Stimulated activated CD8-positive, alpha-beta memory T cell treated with anti-CD3 and anti-CD28 coated beads, Interleukin-4, amount 100 ng/mL, for 24 hours (primary cell): Measurements from ENCODE around the gene CBL.

ENCODE experiments used
- DNase-seq: peaks from one replicate; pipeline ENCODE4 v3.0.0-alpha.2; 2020; ENCODE audit warnings: low read depth

The CBL gene

DNA sequence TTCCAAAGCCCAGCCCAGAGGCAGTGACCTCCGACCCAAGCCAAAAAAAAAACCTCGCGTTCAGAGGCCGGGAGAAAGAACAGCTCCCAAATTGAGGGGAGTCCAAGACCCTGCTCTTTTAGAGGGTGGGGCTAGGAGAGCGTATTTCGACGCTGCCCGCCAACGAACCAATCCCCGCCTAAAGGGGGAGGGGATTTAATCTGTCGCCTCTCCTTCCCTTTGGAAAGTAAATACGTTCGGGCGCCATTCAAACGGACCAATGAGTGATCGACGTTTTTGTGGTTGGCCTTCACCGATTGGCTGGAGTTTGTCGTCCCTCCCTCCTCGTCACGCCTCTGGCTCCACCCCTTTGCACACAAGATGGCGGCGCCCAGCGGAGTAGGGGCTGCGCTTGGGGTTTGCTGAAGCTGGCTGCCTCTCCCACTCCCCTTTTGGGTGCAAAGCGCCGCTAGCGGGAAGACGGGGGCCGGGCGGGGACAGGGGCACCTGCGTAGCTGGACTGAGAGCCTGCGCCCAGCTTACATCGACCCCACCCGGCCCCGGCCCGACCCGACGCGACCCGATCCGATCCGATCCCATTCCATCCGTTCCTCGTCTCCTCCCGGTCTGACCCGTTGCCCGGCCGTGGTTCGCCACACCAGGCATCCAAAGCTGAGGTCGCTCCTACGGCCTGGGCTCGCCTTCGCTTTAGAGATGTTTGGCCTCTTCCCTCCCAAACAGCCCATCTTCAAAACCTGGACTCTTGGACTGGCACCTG lies 128.2 kb downstream of the CBL start, which contains the start of gene RNF26:
Gene RNF26 (plus strand): TSS at position 354 of the 757 bp plus-strand sequence. CDS start 596 bp downstream, outside the sequence.
- peak; percentile 85 for DNase-seq

DNA sequence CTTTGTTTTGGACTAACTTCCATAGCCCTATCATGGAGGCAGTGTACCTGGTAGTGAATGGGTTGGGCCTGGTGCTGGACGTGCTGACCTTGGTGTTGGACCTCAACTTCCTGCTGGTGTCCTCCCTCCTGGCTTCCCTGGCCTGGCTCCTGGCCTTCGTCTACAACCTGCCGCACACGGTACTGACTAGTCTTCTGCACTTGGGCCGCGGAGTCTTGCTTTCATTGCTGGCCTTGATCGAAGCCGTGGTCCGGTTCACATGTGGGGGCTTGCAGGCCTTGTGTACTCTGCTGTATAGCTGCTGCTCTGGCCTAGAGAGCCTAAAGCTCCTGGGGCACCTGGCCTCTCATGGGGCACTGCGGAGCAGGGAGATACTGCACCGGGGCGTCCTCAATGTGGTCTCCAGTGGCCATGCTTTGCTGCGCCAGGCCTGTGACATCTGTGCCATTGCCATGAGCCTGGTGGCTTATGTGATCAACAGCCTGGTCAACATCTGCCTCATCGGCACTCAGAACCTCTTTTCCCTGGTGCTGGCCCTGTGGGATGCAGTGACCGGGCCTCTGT lies 129.0 kb downstream of the CBL start:
- DNase-seq: no peak

DNA sequence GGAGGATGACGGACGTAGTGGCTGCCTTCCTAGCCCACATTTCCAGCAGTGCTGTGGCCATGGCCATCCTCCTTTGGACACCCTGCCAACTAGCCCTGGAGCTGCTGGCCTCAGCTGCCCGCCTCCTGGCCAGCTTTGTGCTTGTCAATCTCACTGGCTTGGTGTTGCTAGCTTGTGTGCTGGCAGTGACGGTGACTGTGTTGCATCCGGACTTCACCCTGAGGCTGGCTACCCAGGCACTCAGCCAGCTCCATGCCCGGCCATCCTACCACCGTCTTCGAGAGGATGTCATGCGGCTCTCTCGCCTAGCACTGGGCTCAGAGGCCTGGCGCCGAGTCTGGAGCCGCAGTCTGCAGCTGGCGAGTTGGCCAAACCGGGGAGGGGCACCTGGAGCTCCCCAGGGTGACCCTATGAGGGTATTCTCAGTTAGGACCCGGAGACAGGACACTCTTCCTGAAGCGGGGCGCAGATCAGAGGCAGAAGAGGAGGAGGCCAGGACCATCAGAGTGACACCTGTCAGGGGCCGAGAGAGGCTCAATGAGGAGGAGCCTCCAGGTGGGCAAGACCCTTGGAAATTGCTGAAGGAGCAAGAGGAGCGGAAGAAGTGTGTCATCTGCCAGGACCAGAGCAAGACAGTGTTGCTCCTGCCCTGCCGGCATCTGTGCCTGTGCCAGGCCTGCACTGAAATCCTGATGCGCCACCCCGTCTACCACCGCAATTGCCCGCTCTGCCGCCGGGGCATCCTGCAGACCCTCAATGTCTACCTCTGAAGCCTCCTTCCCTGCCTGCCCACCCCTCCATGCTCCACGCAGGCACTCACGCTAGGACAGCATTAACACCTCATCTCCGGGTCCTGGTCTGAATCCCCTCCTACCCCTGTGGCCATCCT lies 129.8 kb downstream of the CBL start:
- DNase-seq: no peak

DNA sequence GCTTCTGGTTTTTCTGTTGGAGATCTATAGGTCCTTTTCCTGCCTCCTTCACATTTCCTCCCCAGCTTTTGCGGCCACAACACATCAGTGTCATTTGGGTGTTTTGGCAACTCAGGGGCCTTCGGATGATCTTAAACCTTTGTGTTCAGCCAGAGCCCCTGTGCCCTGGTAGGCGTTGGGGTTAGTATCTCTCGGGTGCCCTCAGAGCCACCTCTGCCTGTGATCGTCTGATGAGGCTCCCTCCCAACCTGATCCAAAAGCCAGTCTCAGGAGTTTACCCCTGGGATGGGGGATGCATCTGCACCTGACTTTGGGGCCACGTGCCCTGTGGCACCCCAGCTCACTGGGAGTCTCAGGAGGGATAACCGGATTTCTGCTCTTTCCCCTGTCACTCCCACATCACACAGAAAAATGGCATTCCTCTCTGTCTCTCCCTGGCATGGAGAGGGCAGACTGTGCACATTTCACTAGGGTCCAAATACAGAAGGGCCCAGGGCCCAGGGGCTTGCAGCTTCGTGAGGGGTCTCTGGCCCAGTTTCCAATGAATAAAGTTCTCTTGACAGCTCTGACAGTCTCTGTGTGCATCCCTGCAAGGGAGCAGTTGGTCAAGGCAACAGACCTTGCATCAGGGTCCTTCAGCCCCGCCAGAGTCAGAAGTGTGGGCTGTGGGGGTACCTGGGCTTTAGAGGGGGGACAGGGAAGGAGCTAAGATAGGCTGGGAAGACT lies 130.8 kb downstream of the CBL start:
- DNase-seq: no peak

DNA sequence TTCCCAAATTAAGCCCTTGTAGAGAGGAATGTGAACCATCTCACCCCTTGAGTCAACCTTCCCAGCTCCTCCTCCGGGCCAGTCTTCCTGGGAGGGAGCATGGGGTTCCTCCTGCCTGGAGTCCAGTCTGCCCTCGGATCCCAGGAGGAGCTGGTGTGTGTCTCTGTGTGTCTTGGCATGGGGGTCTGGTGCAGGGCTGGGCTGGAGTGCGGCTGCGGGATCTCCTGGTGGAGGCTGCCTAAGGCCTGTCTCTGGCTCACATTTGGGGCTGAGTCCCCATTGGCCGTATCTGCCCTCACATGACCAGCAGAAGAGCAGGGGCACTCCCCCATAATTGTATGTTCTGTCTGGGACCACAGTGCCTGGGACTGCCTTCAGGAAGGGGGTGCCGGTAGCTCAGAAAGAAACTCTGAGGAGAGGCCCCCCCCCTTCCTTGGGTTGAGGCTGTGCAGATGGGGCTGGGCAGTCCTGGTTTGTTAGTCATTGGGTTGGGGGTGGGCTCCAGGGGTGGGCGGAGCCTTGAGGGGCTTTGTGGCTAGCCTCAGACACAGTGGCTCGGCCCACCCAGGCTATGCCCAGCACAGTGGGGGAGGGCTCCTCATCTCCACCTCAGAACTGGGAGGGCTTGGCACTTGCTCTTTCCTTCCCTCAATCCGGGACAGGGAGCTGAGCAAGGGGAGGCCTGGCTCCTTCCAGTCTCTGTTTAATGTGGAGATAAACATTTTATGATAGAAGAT lies 131.6 kb downstream of the CBL start:
- no peak for DNase-seq

DNA sequence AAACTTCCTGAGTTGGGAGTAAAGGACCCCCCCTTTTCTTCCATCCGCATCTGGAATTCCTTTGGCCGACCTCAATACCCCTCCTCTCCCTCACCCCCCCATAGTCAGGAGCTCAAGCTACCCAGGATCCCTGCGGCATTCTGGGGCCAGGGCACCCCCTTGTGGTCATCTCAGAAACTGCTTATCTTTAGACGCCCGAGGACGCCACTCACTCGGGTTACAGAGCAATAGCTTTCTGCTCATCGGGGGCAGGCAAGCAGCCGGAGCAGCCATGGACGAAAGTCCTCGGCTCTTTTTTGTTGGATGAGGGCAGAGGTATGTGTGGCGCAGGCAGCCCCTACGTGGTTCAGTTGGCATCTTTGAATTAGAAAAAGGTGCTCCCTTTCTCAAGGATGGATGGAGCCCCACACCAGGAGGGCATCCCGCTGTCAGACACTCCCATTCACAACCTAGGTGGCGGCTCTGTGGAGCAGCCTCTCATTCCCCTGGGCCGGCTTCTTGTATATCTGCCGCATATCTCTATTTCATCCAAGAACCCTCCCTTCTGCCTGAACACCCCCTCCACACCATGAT lies 132.3 kb downstream of the CBL start:
- peak; percentile 47 for DNase-seq

DNA sequence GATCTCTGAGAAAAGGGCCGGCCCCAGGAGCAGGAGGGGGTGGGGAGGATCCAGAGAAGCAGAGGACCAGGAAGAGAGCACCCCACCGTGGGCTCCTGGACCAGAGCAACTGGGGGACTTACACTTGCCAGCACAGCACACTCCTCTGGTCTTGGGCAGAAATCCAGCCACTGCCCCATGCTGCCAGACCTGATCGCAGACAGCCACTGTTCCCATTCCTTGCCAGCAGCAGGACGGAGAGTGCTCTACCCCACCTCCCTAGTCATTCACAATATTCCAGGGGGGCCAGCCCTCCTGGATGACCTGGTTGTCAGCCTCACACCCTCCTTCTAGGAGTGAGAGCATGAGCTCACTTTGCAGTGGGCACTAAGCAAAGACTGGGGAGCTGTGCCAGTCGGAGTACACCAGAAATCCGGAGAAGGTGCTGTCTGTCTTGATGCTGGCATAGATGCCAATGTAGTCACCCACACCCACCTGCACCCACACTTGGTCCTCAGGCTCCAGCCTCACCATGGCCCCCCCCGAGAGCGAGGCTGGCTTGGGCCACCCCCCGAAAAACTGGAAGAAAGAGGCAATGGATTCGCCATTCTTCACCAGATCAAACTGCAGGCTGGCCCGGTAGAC lies 132.9 kb downstream of the CBL start:
- DNase-seq: no peak

DNA sequence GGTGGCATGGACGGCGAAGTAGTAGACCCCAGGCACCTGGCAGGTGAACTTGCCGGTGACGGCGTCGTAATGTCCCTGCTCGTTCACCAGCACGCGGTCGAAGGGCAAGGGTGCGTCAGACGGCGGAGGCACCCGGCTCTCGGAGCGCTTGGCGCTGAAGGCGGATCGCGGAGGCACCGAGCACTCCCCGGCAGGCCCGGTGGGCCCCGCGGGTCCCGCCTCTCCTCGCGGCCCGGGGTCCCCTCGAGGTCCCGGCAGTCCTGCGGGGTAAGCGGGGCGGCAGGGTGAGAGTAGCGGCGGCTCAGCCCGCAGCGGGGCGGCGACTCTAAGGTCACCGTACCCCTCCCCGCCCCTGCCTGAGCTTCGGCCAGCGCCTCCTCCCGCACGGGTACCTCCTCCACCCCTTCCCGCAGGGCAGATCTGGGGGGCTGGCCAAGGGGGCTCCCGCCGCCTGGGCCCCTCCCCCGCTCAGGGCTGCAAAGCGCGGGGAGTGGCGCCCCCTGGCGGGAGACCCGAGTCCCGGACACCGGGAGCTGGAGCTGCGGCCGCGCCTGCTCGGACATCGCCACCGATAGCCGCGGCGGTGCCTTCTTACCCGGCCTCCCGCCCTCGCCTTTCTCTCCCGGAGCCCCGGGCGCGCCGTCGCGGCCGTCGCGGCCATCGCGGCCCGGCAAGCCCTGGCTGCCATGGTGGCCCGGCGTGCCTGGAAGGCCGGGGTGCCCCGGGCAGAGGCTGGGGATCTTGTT lies 133.6 kb downstream of the CBL start:
- DNase-seq: no peak

DNA sequence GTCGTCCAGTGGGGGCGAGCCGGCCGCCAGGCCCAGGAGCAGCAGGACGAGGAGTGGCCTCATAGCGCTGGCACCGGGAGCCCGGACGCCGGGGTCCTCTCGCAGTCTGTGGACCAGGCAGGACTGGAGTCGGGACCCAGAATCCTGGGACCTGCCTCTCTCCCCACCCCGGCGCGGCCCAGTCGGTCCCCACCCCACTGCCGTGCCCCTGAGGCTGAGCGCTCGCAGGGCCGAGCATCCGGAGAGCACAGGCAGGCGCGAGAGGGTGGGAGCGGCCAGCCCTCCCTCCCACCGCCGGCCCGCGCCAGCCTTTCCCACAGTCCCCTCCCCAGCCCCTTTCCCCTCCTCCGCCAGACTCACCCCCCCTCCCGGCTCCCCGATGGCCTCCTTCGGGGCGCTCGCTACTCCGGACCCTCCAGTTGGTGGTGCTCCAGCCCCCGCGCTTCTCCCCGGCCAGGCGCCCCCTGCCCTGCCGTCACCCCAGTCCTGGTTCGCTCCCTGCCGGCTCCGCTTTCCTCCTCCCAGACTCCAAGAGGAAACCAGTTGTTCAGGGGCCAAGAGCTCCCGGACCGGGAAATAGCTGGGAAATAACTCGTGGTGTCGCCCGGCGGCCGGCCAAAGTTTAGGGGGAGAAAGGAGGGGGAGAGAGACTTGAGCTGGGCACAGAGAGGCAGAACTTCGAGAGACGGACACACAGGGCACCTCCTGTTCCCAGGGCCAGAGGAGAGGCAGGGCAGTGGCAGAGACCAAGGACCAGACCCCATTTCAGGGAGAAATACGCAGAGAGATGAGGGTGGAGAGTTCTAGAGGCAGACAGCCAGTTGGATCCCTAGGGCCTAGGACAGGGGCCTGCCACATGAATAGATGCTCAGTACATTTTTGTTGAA lies 134.4 kb downstream of the CBL start, which contains the start of gene C1QTNF5:
Gene C1QTNF5 (minus strand): TSS at position 549 of the 887 bp plus-strand sequence. CDS start 486 bp downstream, at position 63.
- DNase-seq: no peak

DNA sequence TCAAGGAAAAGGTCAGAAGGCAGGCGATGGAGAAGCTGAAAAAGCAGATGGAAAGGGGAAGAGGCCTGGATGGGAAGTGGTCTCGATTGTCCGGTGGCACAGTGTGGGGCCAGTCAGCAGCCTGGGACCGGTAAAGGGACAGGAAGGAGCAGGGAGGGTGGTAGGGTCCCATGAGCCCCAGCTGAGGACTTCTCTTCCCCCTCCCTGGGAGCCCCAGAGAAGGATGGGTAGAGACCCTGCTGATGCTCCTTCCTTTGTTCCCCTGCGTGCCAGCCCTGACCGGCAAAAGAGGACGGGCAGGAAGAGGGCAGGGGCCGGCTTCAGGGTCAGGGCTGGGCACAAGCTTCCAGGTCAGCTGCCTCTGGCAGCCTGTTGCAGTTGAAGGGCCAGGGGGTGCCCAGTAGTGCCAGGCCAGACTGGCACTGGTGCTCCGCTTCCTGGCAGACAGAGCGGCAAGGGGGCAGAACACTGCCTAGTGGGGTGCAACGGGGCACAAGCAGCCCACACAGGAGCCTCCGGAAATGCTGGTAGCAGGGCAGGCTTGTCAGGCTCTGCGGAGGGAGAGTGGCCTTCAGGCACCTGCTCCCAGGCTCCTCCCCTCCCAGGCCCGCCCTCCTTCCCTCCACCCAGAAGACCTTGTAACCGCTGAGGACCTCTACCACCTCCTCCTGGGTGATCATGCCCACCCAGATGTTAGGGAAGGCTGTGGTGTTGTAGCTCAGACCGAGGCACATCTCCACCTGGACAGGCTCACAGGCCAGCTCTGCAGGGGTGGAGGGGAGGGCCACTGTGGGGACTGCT lies 135.3 kb downstream of the CBL start:
- DNase-seq: no peak

DNA sequence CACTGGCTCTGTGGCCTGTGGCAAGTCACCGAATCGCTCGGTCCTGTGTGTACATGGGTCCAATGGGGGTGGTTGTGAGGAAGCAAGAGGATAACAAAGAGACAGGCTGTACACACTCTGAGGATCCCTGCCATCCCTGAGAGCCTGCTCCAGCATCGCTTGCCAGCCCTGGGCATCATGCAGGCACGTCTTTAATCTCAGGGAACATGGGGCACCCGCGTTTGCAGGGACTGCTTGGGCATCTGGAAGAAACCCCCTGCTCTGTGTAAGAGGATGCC lies 135.8 kb downstream of the CBL start:
- DNase-seq: no peak

DNA sequence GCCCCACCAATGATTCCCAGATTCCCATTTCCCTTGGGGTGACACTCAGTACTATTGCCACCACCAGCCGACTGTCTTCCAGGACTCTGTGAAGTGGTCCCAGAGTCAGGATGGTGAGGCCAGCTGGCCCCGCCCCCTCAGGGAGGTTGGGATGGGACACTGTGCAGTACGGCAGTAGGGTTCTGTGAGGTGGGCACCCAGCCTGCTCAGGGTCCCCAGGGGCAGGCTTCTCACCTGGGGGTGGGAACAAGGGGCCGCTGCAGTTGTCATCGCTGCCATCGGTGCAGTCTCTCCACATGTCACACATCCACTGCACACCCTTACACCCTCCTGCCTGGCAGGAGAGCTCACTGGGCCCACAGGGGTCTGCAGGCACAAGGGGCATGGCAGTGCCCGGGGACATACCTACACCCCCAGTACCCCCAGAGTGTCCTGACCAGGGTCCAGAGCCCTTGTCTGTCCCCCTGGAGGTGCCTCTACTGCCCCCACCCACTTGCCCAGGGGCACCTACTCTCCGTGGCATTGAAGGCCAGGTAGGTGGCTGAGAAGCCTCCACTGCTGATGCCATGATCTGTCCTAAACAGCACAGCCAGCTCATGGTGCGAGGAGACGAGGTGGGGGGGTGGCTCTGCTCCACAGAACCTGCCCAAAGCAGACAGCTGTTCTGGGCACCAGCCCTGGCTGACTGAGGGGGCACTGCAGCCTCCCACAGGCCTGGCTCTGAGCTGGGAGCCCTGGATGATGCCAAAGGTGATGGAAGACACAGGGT lies 136.4 kb downstream of the CBL start:
- DNase-seq: no peak

DNA sequence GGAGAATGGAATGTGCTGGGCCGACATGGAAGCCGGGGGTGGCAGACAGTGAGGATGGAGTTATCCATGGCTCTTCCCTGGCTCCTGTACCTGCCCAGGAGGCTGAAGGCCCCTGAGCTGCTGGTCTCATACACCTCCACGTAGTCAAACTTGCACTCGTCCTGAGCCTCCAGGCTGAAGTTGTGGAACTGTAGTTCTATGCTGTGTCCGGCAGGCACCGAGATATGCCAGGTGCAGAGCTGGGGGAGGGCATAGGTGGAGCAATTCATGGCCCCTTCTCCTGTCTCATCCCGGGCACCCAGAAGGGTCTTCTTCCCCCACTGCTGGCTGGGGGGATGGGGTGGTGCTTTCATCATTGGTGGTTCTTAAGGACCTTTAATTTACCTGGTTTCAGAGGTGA lies 137.6 kb downstream of the CBL start:
- no peak for DNase-seq

DNA sequence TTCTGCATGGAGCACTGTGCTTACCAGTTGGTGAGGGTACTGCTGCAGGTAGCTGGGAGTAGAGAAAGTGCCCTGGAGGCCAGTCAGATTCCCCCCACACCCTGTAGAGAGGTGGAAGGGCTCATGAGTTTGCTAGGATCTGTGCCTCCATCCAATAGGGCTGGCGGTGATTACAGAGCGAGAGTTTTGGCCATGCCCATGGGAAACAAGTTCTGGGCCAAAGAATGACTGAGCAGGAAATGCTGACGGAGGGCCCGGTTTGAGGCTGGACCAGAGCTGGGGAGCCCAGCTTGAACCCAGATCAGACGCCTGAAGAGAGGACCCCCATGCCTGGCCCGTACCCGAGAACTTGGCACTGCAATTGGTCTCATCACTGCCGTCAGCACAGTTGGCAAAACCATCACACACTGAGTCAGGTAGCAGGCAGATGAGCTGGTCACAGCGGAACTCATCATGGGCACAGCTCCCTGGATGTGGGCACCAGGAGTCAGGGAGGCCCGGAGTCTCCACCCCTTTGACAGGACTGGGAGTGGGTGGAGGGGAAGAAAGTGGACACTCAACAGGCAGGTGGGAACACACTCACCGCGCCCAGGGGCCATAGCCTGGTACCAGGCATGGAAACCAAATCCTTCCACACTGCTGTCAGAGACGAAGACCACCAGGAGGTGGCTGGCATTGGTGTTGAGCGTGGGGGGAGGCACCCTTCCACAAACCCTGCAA lies 138.3 kb downstream of the CBL start:
- no peak for DNase-seq

DNA sequence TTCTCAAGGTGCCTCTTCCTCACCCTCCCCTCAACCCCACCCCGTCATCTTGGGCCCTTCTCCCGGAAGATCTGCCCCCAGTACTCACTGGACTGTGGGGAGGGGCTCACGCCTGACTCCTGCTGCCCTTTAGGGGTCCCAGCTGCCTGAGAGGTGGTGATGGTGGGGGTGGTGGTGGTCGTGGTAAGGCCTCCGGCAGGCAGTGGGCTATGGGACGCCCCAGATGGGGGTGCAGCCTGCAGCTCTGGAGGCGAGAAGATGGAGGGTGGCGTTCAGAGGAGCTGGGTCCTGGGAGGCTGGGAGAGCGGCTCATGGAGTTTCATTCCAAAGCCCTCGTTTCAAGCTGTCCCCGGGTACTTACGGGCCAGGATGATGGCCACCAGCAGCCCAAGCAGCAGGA lies 139.5 kb downstream of the CBL start:
- DNase-seq: no peak

DNA sequence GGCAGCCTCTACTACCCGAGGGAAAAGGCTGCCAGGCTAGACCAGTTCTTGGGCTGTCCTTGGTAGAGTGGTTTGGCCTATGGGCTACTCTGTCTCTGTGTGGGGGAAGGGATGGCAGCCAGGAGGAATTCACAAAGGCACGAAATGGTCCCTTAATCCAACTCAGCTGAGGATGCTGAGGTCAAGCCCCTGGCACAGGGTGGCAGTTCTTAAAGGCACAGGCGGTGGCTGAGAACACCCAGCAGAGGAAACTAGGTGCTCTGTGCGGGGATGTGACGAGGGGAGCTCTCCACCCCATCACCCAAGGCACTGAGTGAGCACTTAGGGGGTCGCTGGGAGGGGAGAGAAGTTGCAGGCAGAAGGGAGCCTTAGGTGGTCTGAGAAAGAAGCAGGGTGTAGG lies 140.5 kb downstream of the CBL start, which contains the start of gene MFRP:
Gene MFRP (minus strand): TSS at position 101 of the 400 bp plus-strand sequence. CDS start 192 bp downstream, outside the sequence.
- no peak for DNase-seq

DNA sequence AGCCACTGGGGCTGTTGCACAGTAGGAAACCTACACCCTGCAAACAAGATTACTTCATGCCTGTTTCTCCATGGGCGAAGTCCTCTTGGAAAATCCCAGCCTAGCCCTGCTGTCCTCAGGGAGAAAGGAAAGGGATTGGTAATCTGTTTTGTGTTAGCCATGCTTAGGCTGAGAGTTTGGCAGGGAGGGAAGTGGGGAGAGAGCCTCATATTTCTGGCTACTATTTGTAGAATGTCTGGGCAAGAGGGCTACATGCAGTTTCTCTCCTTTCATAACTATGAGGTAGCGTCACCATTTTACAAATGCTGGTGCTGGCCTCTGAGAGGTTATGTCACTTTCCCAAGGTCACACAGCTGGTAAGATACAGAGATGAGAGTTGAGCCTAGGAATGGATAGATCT lies 141.1 kb downstream of the CBL start:
- no peak for DNase-seq
